GM23338 (cell line): ENCODE data around the gene WDR38. TPM values are rescaled to one million over a fixed set of nuclear protein-coding genes. Genes with fewer than 3 reads are reported as not detected.

Experiments used
- ATAC-seq: fragments of 200-7000 bp; cut with Tn5 transposase; 3 replicates; pipeline ENCODE4 v1.9.1; 2020
- DNase-seq: peaks from one replicate; pipeline ENCODE4 v3.0.0-alpha.2; 2015; ENCODE audit warnings: low spot score
- H2AFZ ChIP-seq: fragments of 200-600 bp; sonication (generic); 2 replicates; pipeline ENCODE4 v1.8.0; 2016; ENCODE audit warnings: antibody characterized with exemption, mild to moderate bottlenecking, moderate library complexity
- H3F3A ChIP-seq: fragments of 200-600 bp; sonication (generic); replicated peaks from 2 replicates; pipeline ENCODE4 v1.8.0; 2017; ENCODE audit warnings: antibody characterized with exemption, mixed run types, low read depth
- H3K27ac ChIP-seq: fragments of 200-600 bp; sonication (generic); 2 replicates; pipeline ENCODE4 v1.6.1; 2016; ENCODE audit warnings: low read depth
- H3K27me3 ChIP-seq: fragments of 200-600 bp; sonication (generic); 2 replicates; pipeline ENCODE4 v1.8.0; 2016; ENCODE audit warnings: mild to moderate bottlenecking, mixed run types, moderate library complexity; ENCODE audit not compliant: insufficient read depth
- H3K36me3 ChIP-seq: fragments of 200-600 bp; sonication (generic); 2 replicates; pipeline ENCODE4 v1.8.0; 2016; ENCODE audit warnings: mild to moderate bottlenecking; ENCODE audit not compliant: insufficient read depth
- H3K4me1 ChIP-seq: fragments of 200-600 bp; sonication (generic); 2 replicates; pipeline ENCODE4 v1.8.0; 2016; ENCODE audit warnings: mild to moderate bottlenecking, moderate library complexity; ENCODE audit not compliant: insufficient read depth
- H3K4me2 ChIP-seq: fragments of 200-600 bp; sonication (generic); 2 replicates; pipeline ENCODE4 v1.7.1; 2017; ENCODE audit warnings: mixed run types
- H3K4me3 ChIP-seq: fragments of 200-600 bp; sonication (generic); 2 replicates; pipeline ENCODE4 v1.6.1; 2016; ENCODE audit warnings: mixed run types
- H3K79me2 ChIP-seq: fragments of 200-600 bp; sonication (generic); replicated peaks from 2 replicates; pipeline ENCODE4 v1.8.0; 2017; ENCODE audit warnings: mild to moderate bottlenecking; ENCODE audit not compliant: insufficient read depth
- H3K9me2 ChIP-seq: fragments of 200-600 bp; sonication (generic); 2 replicates; pipeline ENCODE4 v1.8.0; 2017; ENCODE audit not compliant: insufficient read depth
- H4K20me1 ChIP-seq: fragments of 200-600 bp; sonication (generic); replicated peaks from 2 replicates; pipeline ENCODE4 v1.8.0; 2017; ENCODE audit warnings: mild to moderate bottlenecking; ENCODE audit not compliant: insufficient read depth
- H3K27ac Mint-ChIP-seq: 2 replicates; pipeline ENCODE4 v1.8.0; 2020; ENCODE audit warnings: inconsistent platforms, mild to moderate bottlenecking, moderate library complexity, mixed read lengths
- H3K27me3 Mint-ChIP-seq: 3 replicates; pipeline ENCODE4 v1.8.0; 2022; ENCODE audit warnings: low read depth, mild to moderate bottlenecking, moderate library complexity, mixed read lengths, inconsistent platforms; ENCODE audit not compliant: insufficient read depth, poor library complexity
- H3K36me3 Mint-ChIP-seq: 3 replicates; pipeline ENCODE4 v1.8.0; 2021; ENCODE audit warnings: low read depth, mild to moderate bottlenecking, inconsistent platforms, moderate library complexity, mixed read lengths
- H3K4me1 Mint-ChIP-seq: 3 replicates; pipeline ENCODE4 v1.8.0; 2020; ENCODE audit warnings: mild to moderate bottlenecking, inconsistent platforms, mixed read lengths
- H3K4me3 Mint-ChIP-seq: 3 replicates; pipeline ENCODE4 v1.8.0; 2021; ENCODE audit warnings: moderate library complexity, mild to moderate bottlenecking, inconsistent platforms, mixed read lengths
- H3K9me3 Mint-ChIP-seq: 3 replicates; pipeline ENCODE4 v1.8.0; 2020; ENCODE audit warnings: moderate library complexity, mild to moderate bottlenecking, inconsistent platforms, mixed read lengths
- CTCF ChIP-seq, 2 experiments: fragments of 200-600 bp in 1 of 2; sonication (generic) in 1 of 2; conservative IDR thresholded peaks; 2 replicates each; pipeline versions ENCODE4 v1.5.1 to v1.6.1; 2016 to 2017; ENCODE audit warnings: antibody characterized with exemption in 2 of 2, low read depth in 2 of 2, mild to moderate bottlenecking in 2 of 2, moderate library complexity in 1 of 2
- ETS1 ChIP-seq: IDR thresholded peaks from 2 replicates; pipeline ENCODE4 v1.6.1; 2016; ENCODE audit warnings: antibody characterized with exemption
- POLR2AphosphoS5 ChIP-seq: IDR thresholded peaks from 2 replicates; pipeline ENCODE4 v1.6.1; 2016; ENCODE audit warnings: antibody characterized with exemption, low read depth
- REST ChIP-seq: IDR thresholded peaks from one replicate; pipeline ENCODE4 v1.6.1; 2018; ENCODE audit warnings: antibody characterized with exemption; ENCODE audit not compliant: unreplicated experiment
- ZNF462 ChIP-seq: fragments of 250-450 bp; sonication (Bioruptor Pico); IDR thresholded peaks from 2 replicates; pipeline ENCODE4 v1.5.0; 2020; ENCODE audit warnings: mild to moderate bottlenecking, moderate library complexity
- polyA plus RNA-seq: library from polyadenylated mRNA; unstranded; fragments of >200 nt; fragmentation: Nextera tagmentation; extraction: Ambion mirVana; gene quantifications from 2 replicates; pipeline ENCODE4 v1.2.1, GENCODE V29; 2016
- total RNA-seq: library from RNA; depleted of rRNA; stranded (reverse); fragments of >200 nt; shearing (Covaris generic); gene quantifications from 2 replicates; pipeline ENCODE4 v1.2.3, GENCODE V29; 2014

WDR38 gene
- total and polyA plus RNA-seq, 2 experiments from 2014 or later = not detected

- DNase-seq = no peak
- Histone ChIP-seq H3F3A (peaks cover 50% of the 10 kb centered on the region), H3K4me2 (peak overlapping the region; percentile 33; the same call in 1 of the 2 replicates), H3K9me2 (no peaks in the 10 kb centered on the region), H2AFZ (no peak overlapping the region), H3K27me3 (no peaks in the 10 kb centered on the region), H3K36me3 (peaks cover 5% of the 10 kb centered on the region; the same call in 1 of the 2 replicates), H3K4me1 (peaks cover 31% of the 10 kb centered on the region), H3K4me3 (peak overlapping the region; percentile 0; the same call in 1 of the 2 replicates), H4K20me1 (peaks cover 6% of the 10 kb centered on the region; the same call in 1 of the 2 replicates), H3K79me2 (no peaks in the 10 kb centered on the region), H3K27ac (no peak overlapping the region; the same call in 1 of the 2 replicates)
- H3K4me3 Mint-ChIP-seq = no peak overlapping the region
- no peaks in the 10 kb centered on the region; the same call in 2 of the 3 replicates for H3K9me3 Mint-ChIP-seq
- no peak for TF ChIP-seq CTCF (conservative IDR thresholded peaks at IDR 0.05; ENCODE audit: low read depth in 2 of 2)
- H3K36me3 Mint-ChIP-seq = peaks cover 24% of the 10 kb centered on the region
- H3K27ac Mint-ChIP-seq = no peak overlapping the region
- no peak for ATAC-seq
- peaks cover 66% of the 10 kb centered on the region for H3K4me1 Mint-ChIP-seq
- peaks cover 8% of the 10 kb centered on the region for H3K27me3 Mint-ChIP-seq
Observed at GRCh38 chr9:124881138-124881743, 28.0 kb downstream of the WDR38 start.

- ATAC-seq = peak; percentile 24
- TF ChIP-seq POLR2AphosphoS5 = no peak
- no peak for TF ChIP-seq ETS1
- no peak for TF ChIP-seq REST
- TF ChIP-seq ZNF462 = no peak
Observed at GRCh38 chr9:124882231-124882630, 29.0 kb downstream of the WDR38 start.

More at GRCh38 chr9:124882231-124882630, 29.0 kb downstream of the WDR38 start:
- Histone ChIP-seq H2AFZ (no peak overlapping the region), H3K4me3 (no peak overlapping the region), H3K27me3 (no peaks in the 10 kb centered on the region), H3K27ac (no peak overlapping the region), H3K36me3 (peaks cover 5% of the 10 kb centered on the region; the same call in 1 of the 2 replicates), H3F3A (peaks cover 43% of the 10 kb centered on the region), H3K9me2 (no peaks in the 10 kb centered on the region), H3K79me2 (no peaks in the 10 kb centered on the region), H3K4me1 (peaks cover 31% of the 10 kb centered on the region), H3K4me2 (0 out of 2 replicates have a peak overlapping the region, but pooled peaks have one; percentile 33), H4K20me1 (peaks cover 3% of the 10 kb centered on the region; the same call in 1 of the 2 replicates)
- Mint-ChIP-seq H3K4me1 (peaks cover 68% of the 10 kb centered on the region), H3K27me3 (peaks cover 10% of the 10 kb centered on the region), H3K9me3 (no peaks in the 10 kb centered on the region; the same call in 2 of the 3 replicates), H3K36me3 (peaks cover 16% of the 10 kb centered on the region), H3K4me3 (no peak overlapping the region), H3K27ac (peak overlapping the region; percentile 18; the same call in 1 of the 2 replicates)
- DNase-seq = peak; percentile 54
